SIG-M5 treated with dmso at 0.1 percent for 504 hours (cell line): ENCODE measurements around the gene NEK3.
"Not testable (repeated sequence)": the region's sequence is repeated elsewhere in the genome, so short reads cannot be mapped to it uniquely, and the experiment has no call there.

ENCODE experiments used
- DNase-seq: peaks from one replicate; lab custom pipeline; 2025; ENCODE audit not compliant: unreplicated experiment; lab: John Stamatoyannopoulos, UW

NEK3 gene

DNA sequence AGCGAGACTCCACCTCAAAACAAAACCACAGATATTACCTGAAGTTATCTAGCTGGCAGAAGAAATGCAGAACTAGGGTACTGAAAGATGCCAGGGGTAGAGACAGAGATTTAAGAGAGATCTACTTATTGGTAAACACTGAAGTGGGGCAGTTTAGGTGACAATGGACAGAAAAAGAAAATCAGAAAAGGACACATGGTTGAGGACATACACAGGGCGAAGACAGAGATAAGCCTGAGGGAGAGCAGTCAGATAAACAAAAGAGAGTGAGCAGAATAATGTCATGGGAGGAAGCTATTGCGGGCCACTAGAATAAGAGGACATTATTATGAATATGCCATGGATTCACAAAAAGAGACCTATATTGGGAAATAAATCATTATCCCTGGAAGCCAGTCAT, 33.9 kb downstream of the NEK3 start:
- DNase-seq, result no peak

DNA sequence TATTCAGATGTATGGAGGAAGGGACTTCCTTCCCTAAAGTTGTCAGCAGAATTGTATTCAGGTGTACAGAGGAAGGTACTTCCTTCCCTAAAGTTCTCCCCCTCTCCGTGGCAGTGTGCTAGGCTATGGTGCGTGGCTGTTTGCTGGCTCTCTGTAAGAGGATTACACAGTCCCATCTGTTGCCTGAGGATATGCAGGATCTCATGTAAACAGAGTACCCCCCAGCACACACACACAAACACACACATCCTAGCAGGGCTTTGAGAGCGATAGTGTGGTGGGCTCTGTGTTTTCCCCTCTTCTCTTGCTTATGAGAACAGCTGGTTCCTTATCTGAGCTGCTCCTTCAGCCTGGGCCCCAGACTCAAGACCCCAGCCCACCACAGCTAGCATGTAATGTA, 40.8 kb downstream of the NEK3 start:
- DNase-seq, result no peak

DNA sequence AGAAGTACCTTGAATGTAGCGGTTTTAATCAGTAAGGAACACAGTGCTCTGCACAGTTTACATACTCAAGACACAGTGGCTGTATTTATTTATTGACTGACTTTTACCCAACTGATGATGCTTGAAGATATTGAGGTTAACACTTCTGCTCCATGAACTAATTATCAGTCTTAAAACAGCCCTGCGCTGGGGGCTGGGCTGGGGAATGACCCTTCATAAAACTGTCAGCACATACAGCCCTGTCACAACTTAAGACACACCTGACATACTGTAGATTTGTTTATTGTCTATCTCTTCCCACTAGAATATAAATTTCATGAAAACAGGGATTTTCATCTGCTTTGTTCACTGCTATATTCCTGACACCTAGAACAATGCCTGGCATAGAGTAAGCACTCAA, 41.3 kb downstream of the NEK3 start:
- no peak for DNase-seq

DNA sequence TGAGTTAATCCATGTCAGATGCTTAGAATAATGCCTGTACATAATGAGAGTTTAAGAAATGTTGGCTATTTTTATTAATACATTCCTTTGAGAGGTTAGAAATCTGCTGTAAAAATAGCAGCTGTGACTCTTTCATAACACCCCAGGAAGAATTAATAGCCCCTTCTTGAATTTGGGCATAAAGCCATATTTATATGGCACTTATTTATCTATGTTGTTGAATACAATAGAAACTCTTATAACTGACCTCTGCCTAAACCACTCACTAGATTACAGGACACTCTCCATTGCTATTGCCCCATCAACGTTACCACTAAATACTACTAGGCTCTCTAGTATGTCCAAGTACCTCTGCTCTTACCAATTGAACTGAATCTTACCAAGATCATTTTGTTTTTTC, 46.8 kb downstream of the NEK3 start:
- no peak for DNase-seq

DNA sequence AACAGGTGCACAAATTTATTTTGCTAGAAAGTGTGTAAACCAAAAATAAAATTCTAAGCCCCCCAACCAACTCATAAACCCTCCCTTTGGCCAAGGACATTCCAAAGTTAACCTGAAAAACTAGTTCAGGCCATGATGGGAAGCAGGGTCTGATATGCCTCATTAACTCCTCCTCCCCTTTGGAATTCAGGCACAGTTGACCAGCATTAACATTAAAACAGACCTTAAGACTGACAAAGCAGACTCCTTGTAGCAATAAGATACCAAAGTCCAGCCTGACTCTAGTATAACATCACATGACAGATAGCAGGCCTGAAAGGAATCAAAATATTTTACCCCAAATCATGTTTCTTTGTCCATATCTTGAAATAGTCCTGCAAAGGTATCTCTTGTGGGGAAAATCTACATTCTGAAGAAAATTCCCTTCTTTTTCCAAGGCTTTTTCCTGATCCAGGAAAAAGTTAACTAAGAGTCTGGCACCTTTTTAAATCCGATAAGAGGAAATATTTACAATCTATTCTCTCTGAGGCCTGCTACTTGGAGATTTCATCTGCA, 50.2 kb downstream of the NEK3 start:
- no peak for DNase-seq

DNA sequence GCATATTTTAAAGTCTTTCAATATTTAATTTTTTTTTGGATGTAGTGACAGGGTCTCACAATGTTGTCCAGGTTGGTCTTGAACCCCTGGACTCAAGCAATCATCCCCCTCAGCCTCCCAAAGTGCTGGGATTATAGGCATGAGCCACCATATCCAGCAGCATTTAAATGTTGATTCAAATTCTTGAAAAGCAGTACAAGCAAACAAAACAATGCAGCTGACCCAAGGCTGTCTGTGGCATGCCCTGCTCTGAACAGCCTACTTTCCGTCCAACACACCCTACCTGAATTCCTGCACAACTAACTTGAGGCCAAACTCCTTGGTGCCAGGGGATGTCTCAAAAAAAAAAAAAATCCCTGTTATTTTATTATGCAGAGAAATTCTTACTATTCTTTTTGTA, 53.6 kb downstream of the NEK3 start:
- DNase-seq, result no peak

DNA sequence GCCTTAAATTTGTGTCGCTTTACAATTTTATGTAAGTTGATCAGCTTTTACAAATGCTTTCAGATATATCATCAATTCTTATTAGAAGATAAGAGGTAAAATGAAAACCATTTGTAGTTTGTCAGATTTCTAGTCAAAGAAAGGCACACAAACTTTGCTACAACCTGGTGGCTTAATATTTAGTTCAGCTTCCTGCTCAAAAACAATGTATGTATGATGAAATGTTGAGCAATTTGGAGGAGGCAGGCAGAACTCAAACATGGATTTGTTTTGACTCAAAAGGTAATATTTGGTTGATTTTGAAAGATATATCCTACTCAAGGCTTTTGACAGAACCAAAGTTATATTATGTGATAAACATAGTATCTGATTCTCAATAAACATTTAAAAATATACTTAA, 54.8 kb downstream of the NEK3 start:
- peak; percentile 51 for DNase-seq

DNA sequence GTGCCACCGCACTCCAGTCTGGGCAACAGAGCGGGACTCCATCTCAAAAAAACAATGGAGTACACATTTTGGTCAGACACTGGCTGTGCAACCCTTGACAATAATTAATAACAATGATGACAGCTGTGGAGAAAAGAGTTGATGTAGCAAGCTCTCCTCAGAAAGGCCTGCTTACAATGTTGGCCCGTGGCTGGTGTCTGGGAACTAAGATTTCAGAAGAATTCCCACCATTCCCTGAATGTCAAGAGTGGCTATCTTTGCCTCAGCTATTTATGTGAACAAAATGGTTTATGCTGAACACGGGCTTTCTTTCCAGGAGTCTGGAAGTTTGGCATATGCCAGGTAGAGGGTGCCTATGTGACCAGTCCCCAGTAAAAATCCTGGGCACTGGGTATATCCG, 56.0 kb downstream of the NEK3 start:
- DNase-seq, result no peak

DNA sequence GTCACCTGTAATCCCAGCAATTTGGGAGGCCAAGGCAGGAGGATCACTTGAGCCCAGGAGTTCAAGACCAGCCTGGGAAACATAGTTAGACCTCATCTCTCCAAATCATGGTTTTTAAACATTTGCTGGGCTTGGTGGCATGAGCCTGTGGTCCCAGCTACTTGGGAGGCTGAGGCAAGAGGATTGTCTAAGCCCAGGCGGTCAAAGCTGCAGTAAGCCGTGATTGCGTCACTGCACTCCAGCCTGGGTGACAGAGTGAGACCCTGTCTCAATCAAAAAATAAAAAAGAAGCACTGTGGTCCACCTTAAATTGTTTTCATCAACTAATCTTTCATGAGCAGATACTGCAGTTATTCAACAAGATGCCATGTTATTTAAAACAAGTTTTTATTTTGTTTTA, 57.0 kb downstream of the NEK3 start:
- not testable (repeated sequence) for DNase-seq

DNA sequence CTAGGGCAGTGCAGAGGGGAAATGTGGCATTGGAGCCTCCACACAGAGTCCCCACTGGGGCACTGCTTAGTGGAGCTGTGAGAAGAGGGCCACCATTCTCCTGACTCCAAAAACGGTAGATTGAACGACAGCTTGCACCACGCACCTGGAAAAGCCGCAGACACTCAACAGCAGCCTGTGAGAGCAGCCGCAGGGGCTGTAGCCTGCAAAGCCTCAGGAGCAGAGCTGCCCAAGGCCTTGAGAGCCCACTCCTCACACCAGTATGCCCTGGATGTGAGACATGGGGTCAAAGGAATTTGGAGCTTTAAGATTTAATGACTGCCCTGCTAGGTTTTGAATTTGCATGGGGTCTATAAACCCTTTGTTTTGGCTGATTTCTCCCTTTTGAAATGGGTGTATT, 62.2 kb downstream of the NEK3 start:
- no peak for DNase-seq

DNA sequence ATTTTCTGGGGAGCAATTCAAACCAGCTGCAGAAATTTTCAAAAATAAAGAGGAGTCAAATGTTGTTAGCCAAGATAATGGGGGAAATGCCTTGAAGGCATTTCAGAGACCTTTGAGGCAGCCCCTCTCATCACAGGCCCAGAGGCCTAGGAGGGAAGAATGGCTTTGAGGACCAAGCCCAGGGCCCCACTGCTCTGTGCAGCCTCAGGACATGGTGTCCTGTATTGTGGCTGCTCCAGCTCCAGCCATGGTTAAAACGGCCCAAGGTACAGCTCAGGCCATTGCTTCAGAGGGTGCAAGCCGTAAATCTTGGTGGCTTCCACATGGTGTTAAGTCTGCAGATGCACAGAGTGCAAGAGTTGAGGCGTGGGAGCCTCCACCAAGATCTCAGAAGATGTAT, 62.6 kb downstream of the NEK3 start:
- no peak for DNase-seq

DNA sequence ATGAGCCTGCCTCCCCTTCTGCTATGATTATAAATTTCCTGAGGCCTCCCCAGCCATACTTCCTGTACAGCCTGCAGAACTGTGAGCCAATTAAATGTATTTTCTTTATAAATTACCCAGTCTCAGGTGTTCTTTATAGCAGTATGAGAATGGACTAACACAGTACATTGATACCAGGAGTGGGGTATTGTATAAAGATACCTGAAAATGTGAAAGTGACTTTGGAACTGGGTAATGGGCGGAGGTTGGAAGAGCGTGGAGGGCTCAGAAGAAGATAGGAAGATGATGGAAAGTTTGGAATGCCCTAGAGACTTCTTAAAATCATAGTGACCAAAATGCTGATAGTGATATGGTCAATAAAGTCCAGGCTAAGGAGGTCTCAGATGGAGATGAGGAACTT, 63.3 kb downstream of the NEK3 start:
- no peak for DNase-seq

DNA sequence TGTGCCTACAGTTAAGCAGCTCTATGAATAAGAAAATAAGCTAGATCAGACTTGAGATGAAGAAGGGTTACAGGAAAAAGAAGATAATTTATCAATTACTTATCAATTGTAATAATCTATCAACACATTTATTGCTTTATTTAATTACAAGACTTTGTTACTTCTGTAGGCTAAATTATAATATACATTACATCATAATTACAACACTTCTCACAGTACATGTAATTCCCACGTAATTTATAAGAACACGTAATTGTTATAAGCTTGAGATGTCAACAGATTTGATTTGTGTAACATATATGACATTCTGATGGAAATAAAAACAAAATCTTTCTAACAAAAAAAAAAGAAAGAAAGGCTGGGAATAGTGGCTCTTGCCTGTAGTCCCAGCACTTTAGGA, 67.3 kb downstream of the NEK3 start:
- DNase-seq, result no peak

DNA sequence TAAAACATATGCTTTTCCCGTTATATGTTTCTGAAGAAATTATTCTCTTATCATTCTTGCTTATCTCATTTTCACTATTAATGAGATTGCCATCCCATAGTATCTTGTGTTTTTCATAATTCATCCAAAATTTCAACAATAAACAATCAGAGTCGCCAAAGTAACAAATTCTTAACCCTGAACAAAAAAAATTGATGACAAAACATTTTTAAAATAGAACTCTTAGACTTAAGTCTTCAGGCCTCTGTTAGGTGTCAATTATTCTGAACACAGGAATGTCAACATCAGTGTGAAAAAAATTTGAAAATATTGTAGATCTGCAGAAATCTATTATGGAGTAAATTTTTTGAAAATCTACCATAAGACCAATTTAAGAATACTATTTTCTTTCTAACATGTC, 67.9 kb downstream of the NEK3 start:
- DNase-seq, result no peak

DNA sequence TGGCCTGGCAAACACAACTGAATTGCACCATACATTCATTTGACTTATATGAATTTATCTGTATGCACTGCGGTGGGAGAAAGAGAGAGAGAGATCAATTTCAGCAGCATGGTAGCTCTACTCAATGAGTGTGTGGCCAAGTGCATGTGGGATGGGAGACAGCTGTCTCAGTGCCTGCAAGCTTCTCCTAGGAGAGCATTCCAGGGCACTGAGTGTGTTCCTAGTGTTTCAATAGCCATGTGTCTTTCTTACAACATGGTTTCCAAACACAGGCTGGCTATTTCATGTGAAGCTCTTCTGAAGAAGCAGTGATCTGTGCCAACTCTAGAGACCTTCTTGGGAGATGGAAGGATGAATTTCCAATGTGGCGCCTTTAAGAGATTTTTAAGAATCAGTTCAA, 74.0 kb downstream of the NEK3 start:
- no peak for DNase-seq

DNA sequence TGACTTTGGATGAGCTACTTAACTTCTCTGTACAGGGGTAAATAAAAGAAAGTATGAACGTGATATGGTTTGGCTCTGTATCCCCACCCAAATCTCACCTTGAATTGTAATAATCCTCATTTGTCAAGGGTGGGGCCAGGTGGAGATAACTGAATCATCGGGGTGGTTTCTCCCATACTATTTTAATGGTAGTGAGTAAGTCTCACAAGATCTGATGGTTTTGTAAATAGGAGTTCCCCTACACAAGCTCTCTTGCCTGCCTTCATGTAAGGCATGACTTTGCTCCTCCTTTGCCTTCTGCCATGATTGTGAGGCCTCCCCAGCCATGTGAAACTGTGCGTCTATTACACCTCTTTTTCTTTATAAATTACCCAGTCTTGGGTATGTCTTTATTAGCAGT, 74.4 kb downstream of the NEK3 start:
- not testable (repeated sequence) for DNase-seq
